Mesendoderm (in vitro differentiated cells): ENCODE data around the gene SYMPK.

ENCODE experiments used
- DNase-seq: peaks from one replicate; pipeline ENCODE4 v3.0.0; 2013
- H2AK5ac ChIP-seq: 2 replicates; pipeline ENCODE4 v1.6.1; 2013; ENCODE audit warnings: low read length, inconsistent platforms
- H2BK120ac ChIP-seq: 2 replicates; pipeline ENCODE4 v1.6.1; 2013; ENCODE audit warnings: low read depth, mild to moderate bottlenecking, low read length, moderate library complexity, mixed read lengths
- H2BK15ac ChIP-seq: replicated peaks from 2 replicates; pipeline ENCODE4 v1.6.1; 2013; ENCODE audit warnings: low read depth, mild to moderate bottlenecking, moderate library complexity
- H2BK5ac ChIP-seq: 2 replicates; pipeline ENCODE4 v1.6.1; 2013; ENCODE audit warnings: low read length, inconsistent platforms
- H3K18ac ChIP-seq: 2 replicates; pipeline ENCODE4 v1.6.1; 2013; ENCODE audit warnings: mild to moderate bottlenecking, low read length, mixed read lengths
- H3K23ac ChIP-seq: one replicate; pipeline ENCODE4 v1.6.1; 2013; ENCODE audit warnings: low read length
- H3K27ac ChIP-seq: 2 replicates; pipeline ENCODE4 v1.5.1; 2013; ENCODE audit warnings: low read depth, mild to moderate bottlenecking, inconsistent platforms, low read length, moderate library complexity
- H3K27me3 ChIP-seq: 2 replicates; pipeline ENCODE4 v1.6.1; 2013; ENCODE audit warnings: low read length, control low read depth, mild to moderate bottlenecking, inconsistent platforms; ENCODE audit not compliant: insufficient read depth, poor library complexity
- H3K36me3 ChIP-seq: 2 replicates; pipeline ENCODE4 v1.6.1; 2013; ENCODE audit warnings: low read length, inconsistent platforms; ENCODE audit not compliant: control insufficient read depth, insufficient read depth
- H3K4ac ChIP-seq: one replicate; pipeline ENCODE4 v1.6.1; 2013; ENCODE audit warnings: low read depth, mild to moderate bottlenecking, low read length, moderate library complexity
- H3K4me1 ChIP-seq: 2 replicates; pipeline ENCODE4 v1.6.1; 2013; ENCODE audit warnings: low read depth, low read length, inconsistent platforms; ENCODE audit not compliant: control insufficient read depth
- H3K4me2 ChIP-seq: 2 replicates; pipeline ENCODE4 v1.6.1; 2013; ENCODE audit warnings: low read length
- H3K4me3 ChIP-seq: 2 replicates; pipeline ENCODE4 v1.5.1; 2013; ENCODE audit warnings: mild to moderate bottlenecking, low read length
- H3K56ac ChIP-seq: one replicate; pipeline ENCODE4 v1.6.1; 2013; ENCODE audit warnings: low read length
- H3K79me1 ChIP-seq: 2 replicates; pipeline ENCODE4 v1.6.1; 2013; ENCODE audit warnings: low read length, inconsistent platforms
- H3K79me2 ChIP-seq: 2 replicates; pipeline ENCODE4 v1.6.1; 2013; ENCODE audit warnings: mild to moderate bottlenecking, low read length; ENCODE audit not compliant: control insufficient read depth, insufficient read depth
- H3K9ac ChIP-seq: 2 replicates; pipeline ENCODE4 v1.6.1; 2013; ENCODE audit warnings: low read length, inconsistent platforms
- H4K5ac ChIP-seq: one replicate; pipeline ENCODE4 v1.6.1; 2013; ENCODE audit warnings: low read length
- H4K8ac ChIP-seq: one replicate; pipeline ENCODE4 v1.6.1; 2013; ENCODE audit warnings: low read depth, mild to moderate bottlenecking, control low read depth, low read length, moderate library complexity
- WGBS: extraction: QIAGEN DNeasy Blood & Tissue Kit; methylation state at CpG from one replicate; pipeline ENCODE4 v1.1.7; 2013; ENCODE audit warnings: low lambda C conversion rate, missing lambda C conversion rate; ENCODE audit not compliant: insufficient coverage; ENCODE audit errors: extremely low coverage; 5-methylcytosine and 5-hydroxymethylcytosine counted together

SYMPK gene

GRCh38 chr19:45819769-45820168 lies 43.2 kb downstream of the SYMPK start:
- H3K4me1 ChIP-seq = peaks cover 4% of the 10 kb centered on the region
- no peak overlapping the region for H4K5ac ChIP-seq
- no peaks in the 10 kb centered on the region for H3K79me2 ChIP-seq
- no peak for DNase-seq
- H3K4me3 ChIP-seq = no peak overlapping the region
- no peak overlapping the region for H3K27ac ChIP-seq
- no peak overlapping the region for H2BK5ac ChIP-seq
- WGBS = no CpG with 5 or more reads among the region's 6 CpGs
- no peak overlapping the region for H3K23ac ChIP-seq
- no peak overlapping the region for H4K8ac ChIP-seq
- H2BK120ac ChIP-seq = no peak overlapping the region
- H2BK15ac ChIP-seq = no peak overlapping the region
- no peak overlapping the region for H3K56ac ChIP-seq
- no peaks in the 10 kb centered on the region for H3K27me3 ChIP-seq
- H3K79me1 ChIP-seq = no peaks in the 10 kb centered on the region
- H3K4me2 ChIP-seq = no peak overlapping the region
- H3K36me3 ChIP-seq = peaks cover 12% of the 10 kb centered on the region
- H3K9ac ChIP-seq = no peak overlapping the region
- no peak overlapping the region for H3K4ac ChIP-seq
- no peak overlapping the region for H2AK5ac ChIP-seq
- H3K18ac ChIP-seq = no peak overlapping the region

- no peak overlapping the region for H3K27ac ChIP-seq
Observed at GRCh38 chr19:45817725-45818301, 45.1 kb downstream of the SYMPK start.

GRCh38 chr19:45817010-45817724 lies 45.8 kb downstream of the SYMPK start:
- peak overlapping the region; percentile 43 for H2AK5ac ChIP-seq
- no peak overlapping the region for H2BK15ac ChIP-seq
- H3K79me2 ChIP-seq = no peaks in the 10 kb centered on the region
- H3K36me3 ChIP-seq = peaks cover 3% of the 10 kb centered on the region
- peak overlapping the region; percentile 86 for H3K4me2 ChIP-seq
- no peaks in the 10 kb centered on the region for H3K79me1 ChIP-seq
- no peaks in the 10 kb centered on the region for H3K27me3 ChIP-seq
- H3K18ac ChIP-seq = peak overlapping the region; percentile 60
- peak; percentile 98 for DNase-seq
- peaks cover 4% of the 10 kb centered on the region for H3K4me1 ChIP-seq
- no peak overlapping the region for H3K23ac ChIP-seq
- peak overlapping the region; percentile 82 for H3K4ac ChIP-seq
- H4K8ac ChIP-seq = no peak overlapping the region
- no CpG with 5 or more reads among the region's 24 CpGs for WGBS
- peak overlapping the region; percentile 97 for H3K9ac ChIP-seq
- no peak overlapping the region for H2BK120ac ChIP-seq
- H3K56ac ChIP-seq = peak overlapping the region; percentile 96
- H3K4me3 ChIP-seq = no peak overlapping the region
- H4K5ac ChIP-seq = no peak overlapping the region
- H2BK5ac ChIP-seq = peak overlapping the region; percentile 91
- H3K27ac ChIP-seq = peak overlapping the region; percentile 81

More at GRCh38 chr19:45817725-45818301, 45.1 kb downstream of the SYMPK start:
- no peak overlapping the region for H3K4me2 ChIP-seq
- H3K4ac ChIP-seq = no peak overlapping the region
- no peaks in the 10 kb centered on the region for H3K79me1 ChIP-seq
- H2BK15ac ChIP-seq = no peak overlapping the region
- no peak overlapping the region for H2BK5ac ChIP-seq
- no peak overlapping the region for H3K23ac ChIP-seq
- H2BK120ac ChIP-seq = no peak overlapping the region
- H4K5ac ChIP-seq = no peak overlapping the region
- H3K27me3 ChIP-seq = no peaks in the 10 kb centered on the region
- H3K79me2 ChIP-seq = no peaks in the 10 kb centered on the region
- DNase-seq = peak; percentile 70
- peaks cover 3% of the 10 kb centered on the region for H3K36me3 ChIP-seq
- H3K56ac ChIP-seq = peak overlapping the region; percentile 25
- no peak overlapping the region for H3K18ac ChIP-seq
- no peak overlapping the region for H2AK5ac ChIP-seq
- peaks cover 4% of the 10 kb centered on the region for H3K4me1 ChIP-seq
- WGBS = no CpG with 5 or more reads among the region's 19 CpGs
- H4K8ac ChIP-seq = no peak overlapping the region
- no peak overlapping the region for H3K4me3 ChIP-seq
- peak overlapping the region; percentile 22 for H3K9ac ChIP-seq

GRCh38 chr19:45816236-45817009 lies 46.5 kb downstream of the SYMPK start:
- Histone ChIP-seq H3K4me1 (peaks cover 4% of the 10 kb centered on the region), H3K27ac (peak overlapping the region; percentile 81)

GRCh38 chr19:45815481-45816216 lies 47.3 kb downstream of the SYMPK start:
- no CpG with 5 or more reads among the region's 44 CpGs for WGBS
- Histone ChIP-seq H3K79me2 (no peaks in the 10 kb centered on the region), H2AK5ac (no peak overlapping the region), H3K56ac (peak overlapping the region; percentile 96), H3K36me3 (no peaks in the 10 kb centered on the region), H3K23ac (no peak overlapping the region), H3K18ac (peak overlapping the region; percentile 60), H3K4me1 (peaks cover 4% of the 10 kb centered on the region), H3K9ac (peak overlapping the region; percentile 97), H3K4ac (peak overlapping the region; percentile 82), H3K27ac (peak overlapping the region; percentile 85), H2BK120ac (peak overlapping the region; percentile 14), H3K79me1 (no peaks in the 10 kb centered on the region), H2BK5ac (no peak overlapping the region), H2BK15ac (no peak overlapping the region), H4K8ac (no peak overlapping the region), H3K4me3 (peak overlapping the region; percentile 61), H3K27me3 (no peaks in the 10 kb centered on the region), H3K4me2 (peak overlapping the region; percentile 86), H4K5ac (no peak overlapping the region)
- peak; percentile 95 for DNase-seq

More at GRCh38 chr19:45816236-45817009, 46.5 kb downstream of the SYMPK start:
- no peaks in the 10 kb centered on the region for H3K79me1 ChIP-seq
- peaks cover 1% of the 10 kb centered on the region for H3K36me3 ChIP-seq
- peak overlapping the region; percentile 60 for H3K18ac ChIP-seq
- no peak for DNase-seq
- H2BK5ac ChIP-seq = peak overlapping the region; percentile 91
- no peaks in the 10 kb centered on the region for H3K27me3 ChIP-seq
- H4K8ac ChIP-seq = no peak overlapping the region
- peak overlapping the region; percentile 45 for H3K4me3 ChIP-seq
- WGBS = no CpG with 5 or more reads among the region's 18 CpGs
- H4K5ac ChIP-seq = no peak overlapping the region
- peak overlapping the region; percentile 86 for H3K4me2 ChIP-seq
- H3K79me2 ChIP-seq = no peaks in the 10 kb centered on the region
- H2AK5ac ChIP-seq = peak overlapping the region; percentile 77
- H3K56ac ChIP-seq = peak overlapping the region; percentile 96
- peak overlapping the region; percentile 97 for H3K9ac ChIP-seq
- H3K23ac ChIP-seq = peak overlapping the region; percentile 85
- peak overlapping the region; percentile 14 for H2BK120ac ChIP-seq
- peak overlapping the region; percentile 82 for H3K4ac ChIP-seq
- H2BK15ac ChIP-seq = no peak overlapping the region
